HEK293 (cell line): ENCODE measurements around the gene HLA-DQA1.

Source experiments
- CTCF ChIA-PET: fragments of 350-600 bp; formaldehyde crosslinking; extraction: SDS; loops from one replicate; lab custom pipeline; 2021; ENCODE audit warnings: antibody characterized with exemption; lab: Yijun Ruan, JAX
- POLR2A ChIA-PET: fragments of 300-600 bp; formaldehyde crosslinking; extraction: SDS; loops from one replicate; lab custom pipeline; 2020; ENCODE audit warnings: antibody characterized with exemption, inconsistent platforms; lab: Yijun Ruan, JAX
- H3K27ac ChIP-seq: fragments of 200-500 bp; sonication (Bioruptor generic); 2 replicates; pipeline ENCODE4 v1.5.1; 2014; ENCODE audit warnings: low read depth, low read length, control low read depth, inconsistent platforms; ENCODE audit errors: extremely low read depth
- H3K36me3 ChIP-seq, 2 experiments: fragments of 200-500 bp in 1 of 2; sonication (Bioruptor generic) in 1 of 2; 1 replicate in 1 of 2; 2 replicates in 1 of 2; pipeline ENCODE4 v1.5.1; 2014 to 2017; ENCODE audit warnings: inconsistent platforms in 2 of 2, low read length in 2 of 2; ENCODE audit not compliant: control insufficient read depth in 2 of 2, insufficient read depth in 1 of 2
- H3K4me1 ChIP-seq: fragments of 200-500 bp; sonication (Bioruptor generic); 2 replicates; pipeline ENCODE4 v1.5.1; 2014; ENCODE audit warnings: mild to moderate bottlenecking, low read length, inconsistent platforms; ENCODE audit not compliant: control insufficient read depth, insufficient read depth
- H3K4me3 ChIP-seq: 2 replicates; pipeline ENCODE4 v1.5.1; 2011; ENCODE audit warnings: low read depth, mild to moderate bottlenecking, control low read depth, low read length, moderate library complexity
- H3K9me3 ChIP-seq: fragments of 200-500 bp; sonication (Bioruptor generic); 2 replicates; pipeline ENCODE4 v1.5.1; 2014; ENCODE audit warnings: low read depth, low read length, inconsistent platforms; ENCODE audit not compliant: control insufficient read depth, insufficient read depth
- ATF2 ChIP-seq: fragments of 450-650 bp; formaldehyde crosslinking; IDR thresholded peaks from 2 replicates; pipeline ENCODE4 v1.5.1; 2016; ENCODE audit warnings: missing biosample characterization, missing genetic modification characterization, low read depth
- BCL6B ChIP-seq: fragments of 450-650 bp; formaldehyde crosslinking; IDR thresholded peaks from 2 replicates; pipeline ENCODE4 v1.5.1; 2017; ENCODE audit warnings: missing biosample characterization, missing genetic modification characterization
- ELK4 ChIP-seq: IDR thresholded peaks from 2 replicates; pipeline ENCODE4 v1.6.1; 2011; ENCODE audit warnings: mild to moderate bottlenecking, low read depth, low read length, borderline replicate concordance
- INSM2 ChIP-seq: fragments of 450-650 bp; formaldehyde crosslinking; IDR thresholded peaks from 2 replicates; pipeline ENCODE4 v1.5.1; 2016; ENCODE audit warnings: missing biosample characterization, missing genetic modification characterization
- TCF7L2 ChIP-seq: IDR thresholded peaks from 2 replicates; pipeline ENCODE4 v1.6.1; 2011; ENCODE audit warnings: low read depth, mild to moderate bottlenecking, inconsistent platforms, low read length, moderate library complexity, borderline replicate concordance
- WT1 ChIP-seq: fragments of 450-650 bp; formaldehyde crosslinking; IDR thresholded peaks from 2 replicates; pipeline ENCODE4 v1.5.1; 2016; ENCODE audit warnings: missing biosample characterization, missing genetic modification characterization
- YY2 ChIP-seq: fragments of 450-650 bp; formaldehyde crosslinking; IDR thresholded peaks from 2 replicates; pipeline ENCODE4 v1.5.1; 2016; ENCODE audit warnings: missing biosample characterization, missing genetic modification characterization
- ZBTB44 ChIP-seq: fragments of 450-650 bp; IDR thresholded peaks from 2 replicates; pipeline ENCODE4 v1.5.1; 2018; ENCODE audit warnings: missing biosample characterization, mild to moderate bottlenecking, missing genetic modification characterization
- ZEB2 ChIP-seq: fragments of 450-650 bp; formaldehyde crosslinking; IDR thresholded peaks from 2 replicates; pipeline ENCODE4 v1.5.1; 2016; ENCODE audit warnings: missing biosample characterization, missing genetic modification characterization
- ZFHX2 ChIP-seq: fragments of 450-650 bp; formaldehyde crosslinking; conservative IDR thresholded peaks from 2 replicates; pipeline ENCODE4 v1.5.1; 2016; ENCODE audit warnings: missing biosample characterization, missing genetic modification characterization
- ZNF366 ChIP-seq: fragments of 450-650 bp; formaldehyde crosslinking; conservative IDR thresholded peaks from 2 replicates; pipeline ENCODE4 v1.5.1; 2016; ENCODE audit warnings: missing biosample characterization, missing genetic modification characterization
- ZNF610 ChIP-seq: fragments of 450-650 bp; formaldehyde crosslinking; IDR thresholded peaks from 2 replicates; pipeline ENCODE4 v1.5.1; 2016; ENCODE audit warnings: missing biosample characterization, missing genetic modification characterization, borderline replicate concordance
- ZNF654 ChIP-seq: fragments of 450-650 bp; formaldehyde crosslinking; IDR thresholded peaks from 2 replicates; pipeline ENCODE4 v1.5.1; 2016; ENCODE audit warnings: low read depth, missing biosample characterization, missing genetic modification characterization
- ZNF830 ChIP-seq: fragments of 450-650 bp; IDR thresholded peaks from 2 replicates; pipeline ENCODE4 v1.5.0; 2018; ENCODE audit warnings: missing biosample characterization, missing genetic modification characterization, low read depth, mild to moderate bottlenecking, moderate library complexity
- ZNF843 ChIP-seq: fragments of 450-650 bp; formaldehyde crosslinking; IDR thresholded peaks from 2 replicates; pipeline ENCODE4 v1.5.1; 2016; ENCODE audit warnings: missing biosample characterization, missing genetic modification characterization
- ZSCAN30 ChIP-seq: fragments of 450-650 bp; IDR thresholded peaks from 2 replicates; pipeline ENCODE4 v1.5.1; 2018; ENCODE audit warnings: missing biosample characterization, mild to moderate bottlenecking, missing genetic modification characterization, moderate library complexity
- ZSCAN4 ChIP-seq: fragments of 450-650 bp; formaldehyde crosslinking; IDR thresholded peaks from 2 replicates; pipeline ENCODE4 v1.5.1; 2017; ENCODE audit warnings: missing biosample characterization, missing genetic modification characterization

The HLA-DQA1 gene

GRCh38 chr6:32624565-32624964, 12.6 kb upstream of the HLA-DQA1 start (continued):
- TF ChIP-seq TCF7L2 (0 out of 2 replicates have a peak, but pooled peaks have one; percentile 51), ZFHX2 (tag by site-specific recombination) (peak; percentile 37; the same call in 1 of the 2 replicates), ZEB2 (tag by site-specific recombination) (0 out of 2 replicates have a peak, but pooled peaks have one; percentile 23), ZNF830 (tag by site-specific recombination) (no peak), ZBTB44 (tag by site-specific recombination) (0 out of 2 replicates have a peak, but pooled peaks have one; percentile 39), ZSCAN4 (tag by site-specific recombination) (no peak), ZSCAN30 (peak; percentile 53; the same call in 1 of the 2 replicates), INSM2 (tag by site-specific recombination) (no peak), ZNF843 (peak; percentile 94), ZNF610 (tag by site-specific recombination) (peak; percentile 58; the same call in 1 of the 2 replicates), YY2 (no peak), ZNF654 (no peak), ELK4 (no peak)

GRCh38 chr6:32625137-32625536, 12.1 kb upstream of the HLA-DQA1 start:
- ChIA-PET CTCF (no interaction called here), POLR2A (no interaction called here)
- no peaks in the 10 kb centered on the region for H3K36me3 ChIP-seq
- TF ChIP-seq ATF2 (tag by site-specific recombination) (peak; percentile 88), ZNF366 (tag by site-specific recombination) (peak; percentile 9; the same call in 1 of the 2 replicates), BCL6B (tag by site-specific recombination) (no peak), WT1 (tag by site-specific recombination) (peak; percentile 78)
- TF ChIP-seq, all 188 proteins: peak for 3
- Histone ChIP-seq H3K27ac (peak overlapping the region; percentile 27; the same call in 1 of the 2 replicates), H3K4me1 (peaks cover 18% of the 10 kb centered on the region), H3K4me3 (no peak overlapping the region), H3K9me3 (no peaks in the 10 kb centered on the region)
